Neural cell (in vitro differentiated cells): ENCODE data around the gene SYNGR2.

Experiments used
- CTCF ChIP-seq: fragments of 450-650 bp; IDR thresholded peaks from 2 replicates; pipeline ENCODE4 v1.5.1; 2014; ENCODE audit warnings: antibody characterized with exemption, mild to moderate bottlenecking, moderate library complexity; ENCODE audit not compliant: poor library complexity, severe bottlenecking
- EP300 ChIP-seq: fragments of 450-650 bp; conservative IDR thresholded peaks from 2 replicates; pipeline ENCODE4 v1.6.1; 2014; ENCODE audit warnings: antibody characterized with exemption, mild to moderate bottlenecking, moderate library complexity; ENCODE audit not compliant: poor library complexity, severe bottlenecking
- EZH2 ChIP-seq: fragments of 200-600, 300-800 bp; shearing (Covaris generic), sonication (generic); IDR thresholded peaks from 2 replicates; pipeline ENCODE4 v1.6.1; 2014; ENCODE audit warnings: antibody characterized with exemption, low read length, borderline replicate concordance, mild to moderate bottlenecking; ENCODE audit not compliant: insufficient read depth, poor library complexity, severe bottlenecking
- MXI1 ChIP-seq: fragments of 450-650 bp; conservative IDR thresholded peaks from 2 replicates; pipeline ENCODE4 v1.6.1; 2014; ENCODE audit warnings: antibody characterized with exemption, mild to moderate bottlenecking; ENCODE audit not compliant: poor library complexity, severe bottlenecking
- POLR2AphosphoS5 ChIP-seq: IDR thresholded peaks from 2 replicates; pipeline ENCODE4 v1.6.1; 2012
- RAD21 ChIP-seq: fragments of 450-650 bp; conservative IDR thresholded peaks from 2 replicates; pipeline ENCODE4 v1.6.1; 2014; ENCODE audit warnings: antibody characterized with exemption, mild to moderate bottlenecking, moderate library complexity
- REST ChIP-seq: IDR thresholded peaks from 2 replicates; pipeline ENCODE4 v1.6.1; 2012; ENCODE audit warnings: borderline replicate concordance
- TAF1 ChIP-seq: IDR thresholded peaks from 2 replicates; pipeline ENCODE4 v1.6.1; 2012; ENCODE audit warnings: low read depth

GRCh38 chr17:78211032-78211431 is 42.7 kb downstream of the SYNGR2 start:
- TF ChIP-seq CTCF (no peak), EZH2 (no peak), MXI1 (no peak), RAD21 (no peak), REST (no peak), TAF1 (no peak), EP300 (no peak), POLR2AphosphoS5 (no peak)
